DOHH2 (cell line): ENCODE measurements around the gene LENG1.

ENCODE experiments used
- H3F3A ChIP-seq: fragments of 200-600 bp; sonication (generic), shearing (Covaris generic); 2 replicates; pipeline ENCODE4 v1.6.0; 2016; ENCODE audit warnings: antibody characterized with exemption, mild to moderate bottlenecking; ENCODE audit not compliant: control insufficient read depth, insufficient read depth
- H3K27ac ChIP-seq: fragments of 200-600 bp; sonication (generic); 2 replicates; pipeline ENCODE4 v1.5.1; 2014; ENCODE audit warnings: low read depth, mild to moderate bottlenecking, low read length, moderate library complexity
- H3K27me3 ChIP-seq: fragments of 200-600 bp; sonication (generic); 2 replicates; pipeline ENCODE4 v1.6.1; 2014; ENCODE audit warnings: mild to moderate bottlenecking, low read length, mixed read lengths; ENCODE audit not compliant: control insufficient read depth
- H3K36me3 ChIP-seq: fragments of 200-600 bp; sonication (generic); 2 replicates; pipeline ENCODE4 v1.6.1; 2014; ENCODE audit warnings: mild to moderate bottlenecking, low read length, moderate library complexity, mixed read lengths; ENCODE audit not compliant: control insufficient read depth
- H3K4me1 ChIP-seq: fragments of 200-600 bp; sonication (generic); 2 replicates; pipeline ENCODE4 v1.6.1; 2014; ENCODE audit warnings: mild to moderate bottlenecking, low read length, mixed read lengths; ENCODE audit not compliant: control insufficient read depth
- H3K4me2 ChIP-seq: fragments of 200-600 bp; sonication (generic); 2 replicates; pipeline ENCODE4 v1.6.0; 2014; ENCODE audit warnings: mild to moderate bottlenecking, low read length, moderate library complexity
- H3K4me3 ChIP-seq: fragments of 200-600 bp; sonication (generic); 2 replicates; pipeline ENCODE4 v1.5.1; 2014; ENCODE audit warnings: mild to moderate bottlenecking, low read length, mixed read lengths
- H3K79me2 ChIP-seq: fragments of 200-600 bp; sonication (generic); 2 replicates; pipeline ENCODE4 v1.6.1; 2014; ENCODE audit warnings: mild to moderate bottlenecking, low read length, mixed read lengths; ENCODE audit not compliant: control insufficient read depth
- H3K9me2 ChIP-seq: fragments of 200-600 bp; sonication (generic); replicated peaks from 2 replicates; pipeline ENCODE4 v1.6.1; 2014; ENCODE audit warnings: mild to moderate bottlenecking, low read length, mixed read lengths; ENCODE audit not compliant: control insufficient read depth
- H3K9me3 ChIP-seq: fragments of 200-600 bp; sonication (generic); 2 replicates; pipeline ENCODE4 v1.6.1; 2014; ENCODE audit warnings: antibody characterized with exemption, low read length, mixed read lengths; ENCODE audit not compliant: control insufficient read depth, insufficient read depth
- H4K20me1 ChIP-seq: fragments of 200-600 bp; sonication (generic); 2 replicates; pipeline ENCODE4 v1.6.0; 2014; ENCODE audit warnings: low read depth, mild to moderate bottlenecking, antibody characterized with exemption, low read length, moderate library complexity; ENCODE audit not compliant: control insufficient read depth, insufficient read depth
- CTCF ChIP-seq: fragments of 200-600 bp; sonication (generic); IDR thresholded peaks from one replicate; pipeline ENCODE4 v1.5.1; 2014; ENCODE audit warnings: antibody characterized with exemption, mild to moderate bottlenecking, low read depth, low read length; ENCODE audit not compliant: poor library complexity, severe bottlenecking
- EZH2phosphoT487 ChIP-seq: fragments of 200-600 bp; sonication (generic); IDR thresholded peaks from 2 replicates; pipeline ENCODE4 v1.6.1; 2017; ENCODE audit warnings: borderline replicate concordance, mild to moderate bottlenecking, antibody characterized with exemption, low read length, moderate library complexity, mixed read lengths

LENG1 gene

GRCh38 chr19:54148158-54148557 is 11.4 kb downstream of the LENG1 start:
- Histone ChIP-seq H3K4me3 (no peak overlapping the region), H3K9me2 (no peaks in the 10 kb centered on the region), H3K27ac (no peak overlapping the region), H3K4me1 (no peaks in the 10 kb centered on the region), H3K36me3 (peaks cover 96% of the 10 kb centered on the region), H3K27me3 (no peaks in the 10 kb centered on the region), H3K9me3 (no peaks in the 10 kb centered on the region), H4K20me1 (no peaks in the 10 kb centered on the region; the same call in 1 of the 2 replicates), H3K79me2 (peaks cover under 1% of the 10 kb centered on the region; the same call in 1 of the 2 replicates), H3K4me2 (no peak overlapping the region), H3F3A (no peaks in the 10 kb centered on the region)
- no peak for TF ChIP-seq CTCF
- TF ChIP-seq EZH2phosphoT487: no peak

- Histone ChIP-seq H4K20me1 (no peaks in the 10 kb centered on the region; the same call in 1 of the 2 replicates), H3K79me2 (peaks cover 4% of the 10 kb centered on the region; the same call in 1 of the 2 replicates), H3F3A (no peaks in the 10 kb centered on the region), H3K9me2 (no peaks in the 10 kb centered on the region), H3K27me3 (no peaks in the 10 kb centered on the region), H3K4me1 (no peaks in the 10 kb centered on the region), H3K4me3 (no peak overlapping the region), H3K4me2 (no peak overlapping the region), H3K36me3 (peaks cover 96% of the 10 kb centered on the region), H3K9me3 (no peaks in the 10 kb centered on the region), H3K27ac (no peak overlapping the region)
- TF ChIP-seq EZH2phosphoT487 (no peak), CTCF (no peak)
Measured at GRCh38 chr19:54147676-54148075, 11.8 kb downstream of the LENG1 start.

- Histone ChIP-seq H3K9me3 (no peaks in the 10 kb centered on the region), H3K27ac (no peak overlapping the region), H4K20me1 (no peaks in the 10 kb centered on the region; the same call in 1 of the 2 replicates), H3K36me3 (peaks cover 96% of the 10 kb centered on the region), H3F3A (no peaks in the 10 kb centered on the region), H3K4me2 (no peak overlapping the region), H3K79me2 (peaks cover 24% of the 10 kb centered on the region), H3K9me2 (no peaks in the 10 kb centered on the region), H3K4me3 (no peak overlapping the region), H3K4me1 (no peaks in the 10 kb centered on the region), H3K27me3 (no peaks in the 10 kb centered on the region)
- TF ChIP-seq EZH2phosphoT487: no peak
- no peak for TF ChIP-seq CTCF
Measured at GRCh38 chr19:54145541-54146158, 13.9 kb downstream of the LENG1 start.
